HG03575 (cell line): ENCODE measurements around the gene HSD17B1.
"Not testable (repeated sequence)": the region's sequence is repeated elsewhere in the genome, so short reads cannot be mapped to it uniquely, and the experiment has no call there.

ENCODE experiments used
- ATAC-seq: cut with Tn5 transposase; IDR thresholded peaks from one replicate; pipeline ENCODE4 v1.9.1; 2021; ENCODE audit not compliant: unreplicated experiment, insufficient number of reproducible peaks, low FRiP score; ENCODE audit errors: extremely low read depth

Gene HSD17B1, protein sequence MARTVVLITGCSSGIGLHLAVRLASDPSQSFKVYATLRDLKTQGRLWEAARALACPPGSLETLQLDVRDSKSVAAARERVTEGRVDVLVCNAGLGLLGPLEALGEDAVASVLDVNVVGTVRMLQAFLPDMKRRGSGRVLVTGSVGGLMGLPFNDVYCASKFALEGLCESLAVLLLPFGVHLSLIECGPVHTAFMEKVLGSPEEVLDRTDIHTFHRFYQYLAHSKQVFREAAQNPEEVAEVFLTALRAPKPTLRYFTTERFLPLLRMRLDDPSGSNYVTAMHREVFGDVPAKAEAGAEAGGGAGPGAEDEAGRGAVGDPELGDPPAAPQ

DNA sequence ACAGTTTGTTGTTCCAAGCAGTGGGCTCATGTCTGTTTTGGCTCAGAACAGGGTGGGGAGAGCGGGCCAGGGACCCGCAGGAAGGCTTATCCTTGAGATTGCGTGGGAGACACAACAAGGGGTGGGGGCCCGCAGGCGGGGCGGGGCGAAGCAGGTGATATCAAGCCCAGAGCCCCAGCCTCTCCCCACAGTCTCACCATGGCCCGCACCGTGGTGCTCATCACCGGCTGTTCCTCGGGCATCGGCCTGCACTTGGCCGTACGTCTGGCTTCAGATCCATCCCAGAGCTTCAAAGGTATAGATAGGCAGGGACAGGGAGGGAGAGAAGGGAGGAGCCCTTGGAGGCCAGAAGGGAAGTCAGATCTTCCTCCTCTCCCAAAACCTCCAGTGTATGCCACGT, at the start of gene HSD17B1:
TSS of gene HSD17B1 (plus strand) at position 188 of the 400 bp plus-strand sequence. CDS start at position 199, 11 bp downstream.
- ATAC-seq = not testable (repeated sequence)

DNA sequence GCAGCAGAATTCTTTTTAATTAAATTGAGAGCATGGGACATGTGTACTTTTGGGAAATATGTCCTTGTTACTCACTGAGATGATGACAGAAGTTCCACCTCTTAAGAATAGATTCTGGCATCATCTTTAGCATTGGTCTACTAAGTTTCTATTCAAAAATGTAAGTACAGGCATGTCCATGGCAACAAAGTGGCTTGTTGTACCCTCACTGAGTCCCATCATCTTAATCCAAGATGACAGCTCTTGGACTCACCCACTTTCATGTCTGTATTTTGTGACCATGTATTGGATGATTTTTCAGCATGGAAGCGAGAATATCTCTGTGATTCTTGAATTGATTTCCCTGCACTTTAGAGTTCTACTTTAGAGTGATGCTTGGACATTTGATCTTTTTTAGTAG, 49.8 kb upstream of the HSD17B1 start:
- ATAC-seq = no peak

DNA sequence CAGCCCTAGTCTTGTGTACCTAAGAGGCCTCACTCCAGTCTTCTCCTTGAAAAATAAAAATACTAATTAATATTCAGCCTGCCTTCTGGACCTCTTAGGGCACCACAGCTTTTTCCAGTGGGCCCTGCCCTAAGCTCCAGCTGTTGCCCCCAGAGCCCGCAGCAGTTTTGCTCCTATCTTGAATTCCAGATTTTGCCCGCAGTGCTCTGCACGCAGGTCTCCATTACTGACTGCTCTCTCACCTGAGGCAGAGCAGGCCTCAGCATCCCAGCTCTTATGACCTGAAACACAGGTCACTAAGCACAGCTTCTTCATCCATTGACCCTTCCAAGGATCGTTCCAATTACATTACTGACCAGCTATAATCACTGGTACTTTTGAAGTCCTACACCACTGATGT, 45.1 kb upstream of the HSD17B1 start:
- no peak for ATAC-seq

DNA sequence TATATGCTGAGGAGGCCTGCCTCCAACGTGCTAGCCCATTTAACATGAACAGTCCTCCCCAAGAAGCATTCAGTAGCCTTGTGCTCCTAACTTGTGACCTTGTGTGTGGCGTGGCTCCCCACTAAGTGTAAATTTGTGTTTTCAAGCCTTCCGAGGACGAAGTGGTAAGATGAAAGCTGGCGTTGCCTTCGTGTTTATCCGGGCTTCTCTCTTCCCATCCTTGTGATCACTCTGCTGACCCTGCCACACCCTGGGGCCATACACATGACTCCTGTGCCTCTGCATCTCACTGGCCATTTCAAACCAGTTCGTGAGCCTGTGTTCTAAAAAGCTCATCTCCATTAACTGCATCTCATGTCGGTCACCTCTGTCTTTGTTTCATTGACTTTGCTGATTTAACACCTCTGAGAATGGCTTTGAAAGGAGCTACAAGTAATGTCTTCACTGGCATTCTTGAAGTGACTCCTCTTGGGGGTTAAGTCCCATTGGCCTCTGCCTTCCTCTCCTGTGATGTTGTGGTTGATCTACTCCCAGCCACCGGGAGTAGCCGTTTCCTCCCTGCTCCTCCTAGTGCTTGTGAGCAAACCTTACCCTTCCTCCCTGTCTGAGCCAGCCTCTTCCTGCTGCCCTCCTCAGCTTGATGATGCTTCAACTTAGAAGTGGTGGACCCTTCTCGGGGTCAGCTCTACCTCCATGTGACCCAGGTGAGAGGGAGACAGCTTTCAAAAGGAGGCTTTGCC, 44.1 kb upstream of the HSD17B1 start:
- ATAC-seq = no peak

DNA sequence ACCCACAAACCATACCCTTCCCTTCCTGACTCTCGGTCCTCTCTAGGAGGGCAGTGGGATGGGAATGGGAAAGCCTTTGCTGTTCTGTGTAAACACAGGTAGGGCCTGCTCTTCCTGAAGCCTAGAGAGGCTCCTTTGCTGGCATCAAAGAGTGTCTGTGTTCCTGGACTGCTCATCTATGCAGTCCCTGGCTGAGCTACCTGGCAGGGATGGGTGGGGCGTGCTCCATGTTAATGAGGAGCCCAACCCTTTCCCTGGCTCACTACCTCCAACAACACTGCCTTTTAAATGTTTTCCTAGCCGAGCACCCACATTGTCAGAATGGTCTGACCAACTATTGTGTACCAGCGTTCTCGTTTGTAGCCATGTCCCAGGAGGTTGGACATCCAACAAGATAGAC, 43.3 kb upstream of the HSD17B1 start:
- ATAC-seq = no peak

DNA sequence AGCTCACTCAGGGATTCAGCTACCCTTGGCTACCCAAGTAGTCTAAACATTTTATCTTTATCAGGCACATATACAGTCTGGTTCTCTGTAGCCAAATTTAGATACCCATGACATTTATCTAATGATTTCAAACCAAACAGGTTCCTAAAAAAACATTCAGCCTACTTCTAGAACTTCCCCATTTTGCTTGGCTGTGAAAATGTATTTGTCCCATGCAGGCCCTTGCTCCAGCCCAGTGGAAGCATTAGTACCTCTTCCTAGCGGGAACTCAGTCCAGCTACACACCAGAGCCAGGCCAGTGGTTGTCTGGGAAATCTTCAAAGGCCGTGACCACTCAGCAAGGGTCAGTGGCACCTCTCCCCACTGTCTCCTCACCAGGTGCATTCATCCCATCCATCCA, 42.9 kb upstream of the HSD17B1 start:
- no peak for ATAC-seq

DNA sequence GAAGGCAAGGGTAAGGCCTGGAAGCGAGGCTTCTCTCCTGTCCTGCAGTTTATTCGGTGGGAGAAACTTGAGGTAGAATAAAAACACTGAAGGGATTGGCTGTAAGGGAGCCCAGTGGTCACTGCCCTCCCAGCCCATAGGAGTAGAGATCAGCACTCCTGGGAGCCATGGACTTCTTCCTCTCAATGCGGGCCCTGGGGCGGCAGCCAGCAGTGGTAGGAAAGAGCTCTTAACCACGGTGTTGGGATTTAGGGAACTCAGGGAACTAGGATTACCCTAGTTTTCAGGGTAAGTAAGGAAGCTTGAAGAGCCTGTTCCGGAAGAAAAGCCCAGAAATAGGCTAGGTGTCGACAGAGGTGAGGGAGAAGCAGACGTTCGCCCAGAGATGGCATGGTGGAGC, 40.5 kb upstream of the HSD17B1 start:
- ATAC-seq = no peak

DNA sequence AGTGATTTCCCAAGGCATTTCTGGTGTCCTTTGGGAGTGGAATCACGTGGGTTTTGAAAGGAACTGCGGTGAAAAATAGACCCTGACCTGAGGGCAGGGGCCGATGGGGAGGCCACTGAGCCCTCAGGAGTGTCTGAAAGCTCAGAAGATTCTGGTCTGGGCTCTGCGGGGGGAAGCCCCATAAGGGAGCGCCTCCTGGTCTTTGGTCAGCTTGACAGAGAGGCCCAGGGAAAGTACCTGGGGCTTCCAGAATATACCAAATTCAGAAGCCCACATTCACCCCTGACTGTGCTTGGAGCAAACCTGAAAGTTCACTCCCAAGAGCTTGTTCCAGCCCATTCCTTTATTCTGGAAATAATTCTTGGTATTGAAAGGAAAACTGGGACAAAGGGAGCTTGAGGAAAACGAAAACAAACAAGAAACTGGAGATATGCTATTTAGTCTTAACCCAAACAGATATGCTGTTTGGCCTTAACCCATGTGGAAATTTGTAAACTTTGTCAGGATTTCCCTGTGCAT, 39.9 kb upstream of the HSD17B1 start:
- no peak for ATAC-seq

DNA sequence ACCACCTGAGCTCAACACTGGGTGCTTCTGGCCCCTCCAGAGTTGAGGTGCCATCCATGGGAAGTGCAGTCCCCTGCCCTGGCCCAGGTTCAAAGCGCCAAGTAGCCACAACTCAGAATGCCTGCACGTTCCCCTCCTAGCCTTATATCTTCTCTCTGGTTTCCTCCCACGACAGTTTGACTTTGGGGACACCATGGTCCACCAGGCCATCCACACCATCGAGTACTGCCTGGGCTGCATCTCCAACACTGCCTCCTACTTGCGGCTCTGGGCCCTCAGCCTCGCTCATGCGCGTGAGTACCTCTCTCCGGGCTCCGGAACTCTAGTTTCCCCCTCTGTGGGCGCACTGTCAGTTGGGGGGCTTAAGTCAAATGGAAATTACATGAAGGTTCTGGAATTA, 39.0 kb upstream of the HSD17B1 start:
- no peak for ATAC-seq

DNA sequence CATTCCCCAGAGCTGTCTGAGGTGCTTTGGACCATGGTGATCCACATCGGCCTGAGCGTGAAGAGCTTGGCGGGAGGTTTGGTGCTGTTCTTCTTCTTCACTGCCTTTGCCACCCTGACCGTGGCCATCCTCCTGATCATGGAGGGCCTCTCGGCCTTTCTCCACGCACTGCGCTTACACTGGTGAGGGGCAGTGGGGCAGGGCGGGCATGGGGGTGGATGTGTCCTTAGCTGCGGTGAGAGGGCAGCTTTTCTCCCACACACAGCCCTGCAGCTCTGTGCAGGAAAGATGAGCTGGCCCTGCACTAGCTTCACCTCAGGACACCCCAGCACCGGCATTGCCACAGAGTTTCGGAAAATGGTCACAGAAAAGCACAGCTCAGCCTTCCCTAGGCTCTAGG, 38.4 kb upstream of the HSD17B1 start:
- no peak for ATAC-seq

DNA sequence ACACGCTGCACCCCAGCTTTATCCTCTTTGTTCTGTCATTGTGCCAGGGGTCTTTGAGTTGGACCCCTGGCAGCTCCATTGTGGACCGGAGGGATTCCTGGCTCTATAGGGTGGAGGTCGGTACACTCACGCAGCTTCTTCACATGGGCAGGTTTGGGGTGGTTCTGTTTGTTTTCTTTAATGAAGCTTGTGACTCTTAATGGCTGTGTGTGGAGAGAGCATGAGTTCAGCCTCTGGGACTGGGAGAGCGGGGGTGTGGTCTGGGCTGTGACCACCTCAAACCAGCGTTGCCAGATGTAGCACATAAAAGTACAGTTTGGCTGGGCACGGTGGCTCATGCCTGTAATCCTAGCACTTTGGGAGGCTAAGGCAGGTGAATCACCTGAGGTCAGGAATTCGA, 37.9 kb upstream of the HSD17B1 start:
- ATAC-seq = no peak

DNA sequence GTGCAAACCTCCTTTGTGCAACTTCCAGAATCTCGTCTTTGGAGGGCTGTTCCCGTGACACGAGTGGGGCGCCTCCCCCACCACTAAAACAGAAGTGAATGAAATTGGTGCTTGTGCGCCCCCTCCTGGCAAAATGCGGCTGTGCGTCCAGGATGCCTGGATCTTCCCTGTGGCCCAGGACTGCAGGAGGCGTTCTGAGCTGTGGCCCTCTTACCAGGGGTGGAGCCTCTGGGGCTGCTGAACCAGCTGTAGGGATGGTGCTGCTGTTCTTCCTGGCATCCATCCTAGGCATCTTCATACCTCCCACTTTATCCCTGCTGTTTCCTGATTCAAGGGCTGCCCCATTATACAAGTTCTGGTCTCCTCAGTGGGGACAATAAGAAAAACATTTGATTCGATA, 35.2 kb upstream of the HSD17B1 start:
- ATAC-seq = no peak

DNA sequence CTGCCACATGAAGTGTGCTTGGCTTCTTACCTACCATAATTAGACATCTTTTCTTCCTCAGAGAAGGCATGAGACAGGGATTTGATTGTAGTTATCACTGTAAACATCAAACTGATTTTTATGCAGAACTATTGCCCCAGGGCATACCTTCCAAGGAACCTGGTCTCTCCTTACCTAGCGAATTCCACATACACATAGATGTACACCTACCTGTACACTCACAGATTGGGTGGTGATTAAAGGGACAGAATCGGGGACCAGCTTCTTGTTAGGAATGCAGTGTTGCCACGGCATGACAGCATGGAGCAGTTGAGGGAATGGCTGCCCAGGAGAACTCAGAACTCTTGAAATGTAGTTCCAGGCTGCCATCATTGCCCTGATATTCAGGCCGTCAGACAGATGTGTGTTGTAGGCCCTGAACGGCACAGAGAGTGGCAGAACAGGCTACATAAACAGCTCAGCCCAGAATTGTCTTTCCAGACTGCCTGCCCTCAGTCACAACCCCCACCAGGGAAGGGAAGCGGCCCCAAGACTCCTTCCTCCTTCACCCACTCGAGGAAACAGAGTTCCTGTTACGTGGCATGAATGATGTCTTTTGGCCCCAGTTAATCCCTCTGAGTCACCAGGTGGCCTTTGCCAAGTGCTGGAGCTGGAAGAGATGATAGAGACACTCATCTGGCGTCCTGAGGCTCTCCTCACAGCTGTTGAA, 34.5 kb upstream of the HSD17B1 start:
- no peak for ATAC-seq

DNA sequence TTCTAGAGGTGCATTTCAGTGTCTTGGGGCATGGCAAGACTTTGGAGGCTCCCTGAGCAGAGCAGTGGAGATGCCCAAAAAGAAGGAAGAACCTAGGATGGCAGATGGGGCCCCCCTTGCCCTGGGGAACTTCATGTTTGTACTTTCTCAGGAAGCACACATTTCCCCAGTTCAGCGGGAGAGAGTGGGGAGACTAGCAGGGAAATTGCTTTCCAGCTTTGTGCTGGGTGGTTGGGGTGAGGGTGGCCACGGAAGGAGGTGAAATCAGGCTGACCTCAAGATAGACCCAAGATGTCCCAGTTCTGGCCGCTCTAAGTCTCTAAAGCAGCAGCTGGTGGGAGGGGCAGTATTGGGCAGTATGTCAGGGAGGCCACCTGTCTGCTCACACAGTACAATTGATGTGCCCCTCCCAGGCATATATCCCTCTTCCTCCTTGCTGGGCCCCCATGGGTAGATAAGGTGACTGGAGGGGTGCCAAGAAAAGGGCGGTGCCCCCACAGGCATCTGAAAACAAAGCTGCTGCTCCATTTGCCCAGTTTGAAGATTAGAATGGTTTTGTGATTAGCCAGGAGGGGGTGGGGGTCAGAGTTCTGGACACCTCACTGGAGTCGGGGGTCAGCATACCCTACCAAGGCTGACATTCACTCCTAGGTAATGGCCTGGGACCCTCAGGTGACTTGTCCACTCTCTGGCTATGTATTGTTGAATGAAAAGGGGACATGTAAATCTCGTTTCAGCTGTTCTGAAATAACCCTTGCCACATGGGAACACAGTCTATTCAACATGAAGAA, 33.8 kb upstream of the HSD17B1 start:
- ATAC-seq = no peak

DNA sequence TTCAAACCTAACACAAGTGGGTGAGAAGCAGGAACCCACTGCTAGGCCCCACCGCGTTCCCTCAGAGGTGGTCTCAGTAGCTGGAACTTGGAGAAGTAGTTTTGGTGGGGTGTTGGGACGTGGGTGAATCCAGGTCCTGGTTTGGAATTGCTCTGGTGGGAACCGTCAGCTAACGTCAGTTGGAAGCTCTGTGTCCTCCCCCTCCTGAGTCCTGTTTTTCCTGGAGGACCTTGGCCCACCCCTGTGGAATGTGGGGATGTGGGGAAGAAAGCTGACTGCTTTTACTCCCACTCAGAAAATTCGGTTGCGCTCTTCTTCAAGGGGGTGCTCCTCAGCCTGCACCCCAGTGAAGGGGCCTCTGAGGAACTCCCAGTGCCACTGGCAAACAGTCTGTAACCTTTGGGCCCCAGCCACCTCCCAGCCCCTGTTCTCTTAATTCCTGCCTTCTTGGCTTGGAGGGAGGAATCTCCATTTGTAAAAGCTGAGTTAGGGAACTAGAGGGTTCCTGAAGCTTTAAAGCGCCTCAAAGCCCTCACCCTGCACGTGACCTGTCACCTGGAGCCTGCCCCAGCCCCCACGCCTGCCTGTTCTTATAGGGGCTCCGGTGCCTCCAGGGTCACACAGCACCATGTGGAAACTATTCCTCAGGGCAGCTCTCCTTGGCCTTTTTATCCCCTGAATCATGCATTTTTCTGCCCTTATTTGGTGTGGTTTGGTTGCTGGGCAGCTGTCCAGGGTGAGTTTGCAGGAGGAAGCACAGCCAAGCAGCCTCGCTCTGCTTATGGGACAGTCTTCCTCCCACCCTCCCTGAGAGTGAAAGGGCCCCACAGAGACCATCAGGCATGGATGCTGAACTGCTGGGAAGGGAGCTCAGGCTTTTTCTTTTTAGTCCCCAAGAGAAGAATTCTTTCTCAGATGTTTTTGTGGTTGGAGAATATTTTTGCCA, 32.9 kb upstream of the HSD17B1 start:
- no peak for ATAC-seq

DNA sequence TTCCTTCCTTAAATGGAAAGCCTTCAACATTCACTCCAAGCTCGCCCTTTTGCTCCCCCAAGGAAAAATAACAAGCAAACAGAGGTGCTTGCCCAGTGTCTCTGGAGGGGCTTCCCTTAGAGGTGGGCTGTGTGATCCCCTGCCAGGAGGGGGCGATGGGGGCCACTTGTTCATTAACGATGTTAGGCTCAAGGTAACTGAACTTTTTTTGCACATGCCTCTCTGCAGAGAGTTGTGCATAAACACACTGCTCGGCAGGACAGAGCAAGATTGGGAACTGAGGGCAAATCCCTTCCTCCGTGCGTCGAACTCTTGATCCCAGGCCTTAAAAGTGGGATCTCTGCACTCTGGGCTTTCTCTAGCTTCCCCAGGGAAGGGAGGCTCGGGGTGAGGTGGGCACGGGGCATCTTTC, 32.2 kb upstream of the HSD17B1 start:
- ATAC-seq = no peak

DNA sequence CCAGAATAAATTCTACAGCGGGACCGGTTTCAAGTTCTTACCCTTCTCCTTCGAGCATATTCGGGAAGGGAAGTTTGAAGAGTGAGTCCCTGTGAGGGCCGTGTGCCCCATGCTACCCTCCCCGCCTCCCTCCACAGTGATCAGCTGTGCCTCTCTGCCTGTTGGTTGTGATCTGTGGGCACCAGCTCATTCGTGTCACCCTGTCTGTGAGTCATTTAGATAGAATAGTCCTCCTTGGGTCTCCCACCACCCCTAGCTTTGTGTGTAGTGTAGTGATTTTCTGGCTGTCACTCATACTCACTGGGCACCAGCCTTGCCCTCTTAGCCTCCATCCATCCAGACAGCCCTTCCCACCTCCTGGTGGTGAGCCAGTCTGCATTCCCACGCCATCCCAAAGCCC, 31.7 kb upstream of the HSD17B1 start:
- no peak for ATAC-seq

DNA sequence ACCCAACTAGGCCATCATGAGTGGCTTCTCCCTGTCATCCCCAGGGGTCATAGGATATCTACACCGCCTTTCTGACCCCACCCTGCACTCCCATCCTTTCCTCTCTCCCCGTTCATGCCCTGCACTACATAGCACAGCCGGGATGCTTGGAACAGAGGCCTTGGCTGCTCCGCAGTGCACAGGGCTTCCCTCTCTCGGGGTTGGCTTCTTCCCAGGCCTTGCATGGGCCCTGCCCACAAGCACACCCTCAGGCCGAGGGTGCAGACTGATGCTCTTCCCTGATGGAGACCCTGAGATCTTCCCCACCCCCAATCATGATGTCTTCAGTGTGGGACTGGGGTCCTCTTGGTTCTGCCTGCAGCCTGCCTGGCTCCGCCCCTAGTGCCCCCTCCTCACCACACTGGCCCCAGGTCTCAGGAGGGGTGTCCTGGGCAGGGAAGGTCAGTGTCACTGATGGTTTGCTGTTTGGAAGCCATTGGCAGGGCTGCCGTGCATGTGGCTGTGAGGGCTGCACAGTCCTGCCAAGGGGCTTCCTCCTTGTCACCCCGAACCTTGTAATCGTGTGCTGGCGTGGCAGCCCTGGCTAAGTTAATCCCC, 31.0 kb upstream of the HSD17B1 start:
- no peak for ATAC-seq
